GM18868 (cell line): ENCODE results near the gene OTOGL.

Experiments
- ATAC-seq: cut with Tn5 transposase; IDR thresholded peaks from one replicate; pipeline ENCODE4 v1.9.1; 2021; ENCODE audit warnings: mild to moderate bottlenecking, moderate library complexity; ENCODE audit not compliant: unreplicated experiment

OTOGL gene

GRCh38 chr12:80176706-80177105 is 77.4 kb downstream of the OTOGL start:
- ATAC-seq = no peak

GRCh38 chr12:80178846-80179245 is 79.5 kb downstream of the OTOGL start:
- peak; percentile 89 for ATAC-seq

- ATAC-seq = no peak
These were observed 84.6 kb downstream of the OTOGL start for GRCh38 chr12:80183939-80184338.

GRCh38 chr12:80184926-80185325 is 85.6 kb downstream of the OTOGL start:
- ATAC-seq = no peak

- peak; percentile 62 for ATAC-seq
These were observed 87.4 kb downstream of the OTOGL start for GRCh38 chr12:80186727-80187217.

- ATAC-seq = peak; percentile 57
These were observed 88.3 kb downstream of the OTOGL start for GRCh38 chr12:80187660-80188090.

- ATAC-seq = no peak
These were observed 89.2 kb downstream of the OTOGL start for GRCh38 chr12:80188576-80188975.

GRCh38 chr12:80189241-80189640 is 89.9 kb downstream of the OTOGL start:
- ATAC-seq = no peak

GRCh38 chr12:80190001-80190400 is 90.7 kb downstream of the OTOGL start:
- ATAC-seq = no peak

GRCh38 chr12:80192087-80192486 is 92.8 kb downstream of the OTOGL start:
- ATAC-seq = no peak

- no peak for ATAC-seq
These were observed 94.5 kb downstream of the OTOGL start for GRCh38 chr12:80193865-80194264.

- peak; percentile 82 for ATAC-seq
These were observed 95.9 kb downstream of the OTOGL start for GRCh38 chr12:80195074-80195726.

GRCh38 chr12:80195737-80196136 is 96.4 kb downstream of the OTOGL start:
- no peak for ATAC-seq

- no peak for ATAC-seq
These were observed 97.1 kb downstream of the OTOGL start for GRCh38 chr12:80196419-80196818.

GRCh38 chr12:80198782-80199337 is 99.5 kb downstream of the OTOGL start:
- ATAC-seq = no peak

- no peak for ATAC-seq
These were observed 100.6 kb downstream of the OTOGL start for GRCh38 chr12:80199931-80200330.

- no peak for ATAC-seq
These were observed 101.1 kb downstream of the OTOGL start for GRCh38 chr12:80200414-80200813.

- ATAC-seq = no peak
These were observed 102.6 kb downstream of the OTOGL start for GRCh38 chr12:80201908-80202307.

GRCh38 chr12:80205960-80206359 is 106.6 kb downstream of the OTOGL start:
- no peak for ATAC-seq

- no peak for ATAC-seq
These were observed 108.7 kb downstream of the OTOGL start for GRCh38 chr12:80208071-80208470.

GRCh38 chr12:80211671-80212070 is 112.3 kb downstream of the OTOGL start:
- no peak for ATAC-seq

GRCh38 chr12:80212938-80213645 is 113.8 kb downstream of the OTOGL start:
- no peak for ATAC-seq
